B cell (primary cell): ENCODE measurements around the gene PPEF1. TPM values are rescaled to one million over a fixed set of nuclear protein-coding genes. Genes with fewer than 3 reads are reported as not detected.

Source experiments
- ATAC-seq: fragments of 200-7000 bp; cut with Tn5 transposase; one replicate; pipeline ENCODE4 v1.10.0; 2021; ENCODE audit warnings: low read depth, mild to moderate bottlenecking, moderate number of reproducible peaks, moderate library complexity
- CTCF ChIA-PET: fragments of 350-600 bp; sonication (Branson Sonifier 250); formaldehyde crosslinking; loops from one replicate; lab custom pipeline; 2021; ENCODE audit warnings: antibody characterized with exemption, inconsistent platforms; lab: Charles Lee
- POLR2A ChIA-PET: fragments of 350-600 bp; sonication (Branson Sonifier 250); formaldehyde crosslinking; loops from one replicate; lab custom pipeline; 2021; ENCODE audit warnings: antibody characterized with exemption; lab: Charles Lee
- DNase-seq: peaks from one replicate; pipeline ENCODE4 v3.0.0; 2013
- H2AFZ ChIP-seq: 2 replicates; pipeline ENCODE4 v1.6.1; 2012; ENCODE audit warnings: mild to moderate bottlenecking, low read depth, low read length; ENCODE audit not compliant: insufficient read depth, poor library complexity, severe bottlenecking
- H3K27ac ChIP-seq, 2 donors: 1 replicate in 1 of 2; 2 replicates in 1 of 2; pipeline ENCODE4 v1.5.1; 2012 to 2013; ENCODE audit warnings: low read length in 2 of 2, mild to moderate bottlenecking in 2 of 2, moderate library complexity in 1 of 2
- H3K27me3 ChIP-seq, 4 experiments: fragments of 200-600 bp in 1 of 4; sonication (generic) in 1 of 4; replicated peaks in 1 of 4; 1 replicate in 2 of 4; 2 replicates in 2 of 4; pipeline versions ENCODE4 v1.6.1 to v1.7.0; 2013 to 2016; ENCODE audit warnings: low read length in 3 of 4, mild to moderate bottlenecking in 2 of 4, mixed read lengths in 1 of 4, moderate library complexity in 1 of 4; ENCODE audit not compliant: insufficient read depth in 4 of 4, control insufficient read depth in 3 of 4; ENCODE audit errors: control extremely low read depth in 1 of 4
- H3K36me3 ChIP-seq, 2 experiments: replicated peaks in 1 of 2; 1 replicate in 1 of 2; 2 replicates in 1 of 2; pipeline versions ENCODE4 v1.6.1 to v1.7.1; 2013; ENCODE audit warnings: low read length in 1 of 2; ENCODE audit not compliant: insufficient read depth in 2 of 2, control insufficient read depth in 1 of 2; ENCODE audit errors: control extremely low read depth in 1 of 2, extremely low read depth in 1 of 2
- H3K4me1 ChIP-seq, 2 donors: fragments of 200-600 bp in 1 of 2; sonication (generic) in 1 of 2; 1 replicate in 1 of 2; 2 replicates in 1 of 2; pipeline versions ENCODE4 v1.5.1 to v1.6.1; 2013 to 2017; ENCODE audit warnings: low read length in 2 of 2; ENCODE audit not compliant: control insufficient read depth in 2 of 2, insufficient read depth in 2 of 2
- H3K4me2 ChIP-seq: replicated peaks from 2 replicates; pipeline ENCODE3; 2012; ENCODE audit warnings: mild to moderate bottlenecking, low read depth, low read length; ENCODE audit not compliant: poor library complexity, severe bottlenecking
- H3K4me3 ChIP-seq, 5 experiments: fragments of 200-600 bp in 1 of 5; sonication (generic) in 1 of 5; 1 replicate in 3 of 5; 2 replicates in 2 of 5; pipeline versions ENCODE4 v1.5.1 to v1.7.0; 2011 to 2016; ENCODE audit warnings: low read length in 4 of 5, mild to moderate bottlenecking in 4 of 5, low read depth in 2 of 5, control low read depth in 1 of 5, moderate library complexity in 1 of 5; ENCODE audit not compliant: insufficient read depth in 1 of 5; ENCODE audit errors: control extremely low read depth in 1 of 5, extremely low read depth in 1 of 5
- H3K79me2 ChIP-seq: fragments of 200-600 bp; sonication (generic); one replicate; pipeline ENCODE4 v1.6.0; 2016; ENCODE audit warnings: low read length; ENCODE audit not compliant: control insufficient read depth, insufficient read depth
- H3K9ac ChIP-seq: fragments of 200-600 bp; sonication (generic); 2 replicates; pipeline ENCODE4 v1.6.1; 2017; ENCODE audit warnings: mild to moderate bottlenecking, low read length, moderate library complexity
- H3K9me3 ChIP-seq, 3 donors: one replicate each; pipeline versions ENCODE4 v1.6.1 to v1.7.1; 2013; ENCODE audit warnings: low read length in 2 of 3; ENCODE audit not compliant: control insufficient read depth in 2 of 3, insufficient read depth in 1 of 3; ENCODE audit errors: control extremely low read depth in 1 of 3
- H4K20me1 ChIP-seq: 2 replicates; pipeline ENCODE4 v1.6.0; 2012; ENCODE audit warnings: mild to moderate bottlenecking, low read length; ENCODE audit not compliant: insufficient read depth, control insufficient read depth, poor library complexity, severe bottlenecking
- H3K27ac Mint-ChIP-seq: one replicate; pipeline ENCODE4 v1.8.0; 2021; ENCODE audit warnings: mixed read lengths
- H3K27me3 Mint-ChIP-seq: one replicate; pipeline ENCODE4 v1.8.0; 2021; ENCODE audit warnings: mixed read lengths
- H3K4me1 Mint-ChIP-seq: one replicate; pipeline ENCODE4 v1.8.0; 2021; ENCODE audit warnings: mixed read lengths
- H3K4me3 Mint-ChIP-seq: one replicate; pipeline ENCODE4 v1.8.0; 2021; ENCODE audit warnings: mixed read lengths
- H3K9me3 Mint-ChIP-seq: one replicate; pipeline ENCODE4 v1.8.0; 2022; ENCODE audit warnings: mixed read lengths; ENCODE audit not compliant: insufficient read depth
- CTCF ChIP-seq: fragments of 200-600 bp; IDR thresholded peaks from one replicate; pipeline ENCODE4 v1.8.0; 2022; ENCODE audit warnings: antibody characterized with exemption, mild to moderate bottlenecking
- EZH2 ChIP-seq: IDR thresholded peaks from 2 replicates; pipeline ENCODE4 v1.6.1; 2012; ENCODE audit warnings: borderline replicate concordance, low read depth, mild to moderate bottlenecking, moderate library complexity, low read length; ENCODE audit not compliant: insufficient read depth, poor library complexity, severe bottlenecking
- WGBS: methylation state at CpG from one replicate; pipeline ENCODE4 v1.1.5; 2013; ENCODE audit warnings: missing lambda C conversion rate; ENCODE audit not compliant: insufficient coverage; 5-methylcytosine and 5-hydroxymethylcytosine counted together
- intact Hi-C: fragments of 100-400 bp; cut with micrococcal nuclease; formaldehyde crosslinking; loops from one replicate; pipeline ENCODE4 v1.10.0; 2022
- polyA plus RNA-seq: library from polyadenylated mRNA; depleted of rRNA; stranded (reverse); fragments of >200 nt; gene quantifications from 2 replicates; pipeline ENCODE4 v1.2.3, GENCODE V29; 2012
- total RNA-seq, 2 donors: library from RNA; stranded (reverse); fragments of 120-200 nt in 1 of 2; gene quantifications; 1 replicate in 1 of 2; 2 replicates in 1 of 2; pipeline versions ENCODE4 v1.2.3 to v1.2.4, GENCODE V29; 2013 to 2022

PPEF1 gene
- total and polyA plus RNA-seq, 2 donors (not counting 1 experiment from before 2014, with no cell fraction given): 0.22 to 0.52 TPM

GRCh38 chrX:18696653-18697052 lies 10.8 kb upstream of the PPEF1 start:
- no peaks in the 10 kb centered on the region for H3K9me3 Mint-ChIP-seq
- no peak for DNase-seq
- ATAC-seq: no peak
- Histone ChIP-seq H3K36me3 (no peaks in the 10 kb centered on the region), H2AFZ (no peak overlapping the region), H3K9ac (no peak overlapping the region), H3K27me3 (no peaks in the 10 kb centered on the region), H3K4me3 (no peak overlapping the region), H3K4me2 (no peak overlapping the region), H3K27ac (no peak overlapping the region), H4K20me1 (no peaks in the 10 kb centered on the region), H3K9me3 (peaks cover 0 to 4% (median 0%) of the 10 kb centered on the region in 3 donors), H3K79me2 (no peaks in the 10 kb centered on the region), H3K4me1 (no peaks in the 10 kb centered on the region)
- ChIA-PET CTCF (no interaction called here), POLR2A (no interaction called here)
- no peak overlapping the region for H3K4me3 Mint-ChIP-seq
- intact Hi-C loops: no loop called here
- no peak overlapping the region for H3K27ac Mint-ChIP-seq
- no CpG with 5 or more reads among the region's 3 CpGs for WGBS
- no peaks in the 10 kb centered on the region for H3K4me1 Mint-ChIP-seq
- TF ChIP-seq CTCF (no peak), EZH2 (no peak)
- H3K27me3 Mint-ChIP-seq: peaks cover 7% of the 10 kb centered on the region

- peaks cover 0 to 4% (median 0%) of the 10 kb centered on the region in 3 donors for H3K9me3 ChIP-seq
- no peak overlapping the region for H3K4me2 ChIP-seq
- TF ChIP-seq CTCF: no peak
- TF ChIP-seq EZH2: no peak
- no peaks in the 10 kb centered on the region for H4K20me1 ChIP-seq
- WGBS: 92% methylated on average over 4 of the region's 12 CpGs
- H3K27ac ChIP-seq: no peak overlapping the region
- no peaks in the 10 kb centered on the region for H3K36me3 ChIP-seq
- Mint-ChIP-seq H3K9me3 (no peaks in the 10 kb centered on the region), H3K27me3 (peaks cover 4% of the 10 kb centered on the region), H3K4me3 (no peak overlapping the region), H3K4me1 (no peaks in the 10 kb centered on the region), H3K27ac (no peak overlapping the region)
- no peak for ATAC-seq
- ChIA-PET POLR2A (no interaction called here), CTCF (no interaction called here)
- DNase-seq: no peak
- no peak overlapping the region for H2AFZ ChIP-seq
- no peaks in the 10 kb centered on the region for H3K79me2 ChIP-seq
- no peak overlapping the region for H3K4me3 ChIP-seq
- H3K27me3 ChIP-seq: no peaks in the 10 kb centered on the region
- H3K9ac ChIP-seq: no peak overlapping the region
- no peaks in the 10 kb centered on the region for H3K4me1 ChIP-seq
- intact Hi-C loops: no loop called here
Observed at GRCh38 chrX:18698737-18699650, 8.5 kb upstream of the PPEF1 start.
